Activated CD8-positive, alpha-beta memory T cell treated with anti-CD3 and anti-CD28 coated beads, Interleukin-2, amount 50 U/mL, for 48 hours (primary cell): ENCODE results near the gene ARF1.
A peak's percentile ranks its signal among the peaks of the same experiment; 100 is the strongest.

Experiments
- DNase-seq: peaks from one replicate; pipeline ENCODE4 v3.0.0-alpha.2; 2020

ARF1 gene

GRCh38 chr1:228050571-228051231, 31.8 kb upstream of the ARF1 start:
- no peak for DNase-seq

DNA sequence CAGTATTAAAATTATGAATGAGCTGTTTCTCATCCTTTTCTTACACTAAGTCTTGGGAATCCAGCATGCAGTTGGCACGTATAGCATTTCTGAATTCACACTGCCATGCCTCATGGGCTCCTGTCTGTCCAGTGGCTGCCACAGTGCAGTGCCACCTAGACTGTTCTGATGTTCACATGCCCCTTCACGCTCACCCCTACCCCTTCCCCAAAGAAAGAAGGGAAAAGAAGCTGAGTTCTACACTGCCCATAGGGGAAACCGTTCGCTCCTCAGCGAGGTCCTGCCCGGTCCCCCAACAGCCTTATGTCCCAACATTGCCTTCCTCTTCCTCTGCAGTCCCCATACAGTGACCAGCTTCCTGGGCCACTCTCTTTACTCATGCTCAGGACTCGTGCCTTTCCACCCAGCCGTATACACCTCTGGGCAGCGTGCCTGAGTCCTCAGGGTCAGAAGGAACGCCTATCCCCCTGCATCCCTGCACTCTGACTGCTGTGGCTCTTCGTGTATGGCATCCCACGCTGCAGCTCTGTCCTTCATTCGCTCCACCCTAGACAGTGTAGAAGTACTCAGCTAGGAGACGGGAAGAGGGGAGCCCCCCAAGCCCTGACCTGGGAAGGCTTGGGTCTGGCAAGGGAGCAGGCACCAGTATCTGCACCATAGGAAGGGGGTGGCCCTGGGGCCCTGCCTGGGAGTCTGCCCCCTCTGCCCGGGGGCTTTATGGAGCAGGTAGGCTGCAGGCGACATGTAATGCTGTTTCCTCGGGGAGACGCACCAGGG, 24.1 kb upstream of the ARF1 start:
- DNase-seq = no peak

- no peak for DNase-seq
Measured at GRCh38 chr1:228058949-228059633, 23.4 kb upstream of the ARF1 start.

DNA sequence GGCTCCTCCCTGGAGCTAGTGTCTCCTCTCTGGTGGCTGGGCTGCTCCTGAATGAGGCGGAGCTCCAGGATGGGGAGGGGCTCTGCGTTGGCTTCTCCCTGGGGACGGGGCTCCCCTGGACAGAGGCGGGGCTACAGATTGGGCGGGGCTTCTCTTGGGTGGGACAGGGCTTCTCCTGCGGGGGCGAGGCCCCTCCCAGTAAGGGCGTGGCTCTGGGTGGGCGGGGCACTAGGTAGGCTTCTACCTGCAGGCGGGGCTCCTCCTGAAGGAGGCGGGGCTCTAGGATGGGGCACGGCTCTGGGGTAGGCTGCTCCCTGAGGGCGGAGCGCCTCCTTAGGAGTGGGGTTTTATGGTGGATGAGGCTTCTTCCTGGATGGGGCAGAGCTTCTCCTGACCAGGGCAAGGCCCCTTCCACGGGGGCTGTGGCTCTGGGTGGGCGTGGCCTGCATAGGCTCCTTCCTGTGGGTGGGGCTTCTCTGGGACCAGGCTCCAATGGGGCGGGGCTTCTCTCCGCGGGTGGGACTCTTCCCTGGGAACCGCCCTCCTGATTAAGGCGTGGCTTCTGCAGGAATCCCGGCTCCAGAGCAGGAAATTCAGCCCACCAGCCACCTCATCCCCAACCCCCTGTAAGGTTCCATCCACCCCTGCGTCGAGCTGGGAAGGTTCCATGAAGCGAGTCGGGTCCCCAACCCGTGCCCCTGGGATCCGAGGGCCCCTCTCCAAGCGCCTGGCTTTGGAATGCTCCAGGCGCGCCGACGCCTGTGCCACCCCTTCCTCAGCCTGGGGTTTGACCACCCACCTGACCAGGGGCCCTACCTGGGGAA, 22.7 kb upstream of the ARF1 start:
- DNase-seq = peak; percentile 89

- no peak for DNase-seq
Measured at GRCh38 chr1:228060458-228061190, 21.9 kb upstream of the ARF1 start.

DNA sequence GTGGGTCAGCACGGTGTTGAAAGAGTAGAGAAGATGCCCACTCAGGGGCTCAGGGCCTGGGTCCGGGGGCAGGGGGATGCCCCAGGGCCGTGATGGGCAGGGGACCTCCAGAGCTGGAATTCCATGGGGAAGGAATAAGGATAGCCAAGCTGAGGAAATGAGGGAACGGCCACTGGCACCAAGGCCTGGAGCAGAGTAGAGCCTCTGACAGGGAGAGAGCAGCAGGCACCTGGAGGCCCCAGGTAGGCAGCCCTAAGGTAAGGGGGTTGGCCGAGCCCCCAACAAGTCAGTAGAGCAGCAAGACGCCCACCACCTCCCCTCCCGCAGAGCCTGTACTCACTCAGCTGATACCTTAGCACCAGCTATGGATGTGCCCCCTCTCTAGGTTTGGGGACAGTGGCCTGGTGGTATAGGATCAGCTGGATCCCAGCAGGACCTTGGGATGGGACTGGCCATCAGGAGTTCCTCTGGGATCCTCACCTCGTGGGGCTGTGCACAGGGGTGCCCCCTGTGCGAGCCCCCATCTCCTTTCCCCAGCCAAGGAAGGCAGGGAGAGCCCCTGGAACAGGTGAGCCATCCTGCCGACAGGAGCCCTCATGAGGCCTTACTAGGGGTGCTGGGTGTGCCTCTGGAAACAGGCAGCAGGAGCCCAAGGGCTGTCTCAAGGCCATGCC, 21.0 kb upstream of the ARF1 start:
- no peak for DNase-seq

DNA sequence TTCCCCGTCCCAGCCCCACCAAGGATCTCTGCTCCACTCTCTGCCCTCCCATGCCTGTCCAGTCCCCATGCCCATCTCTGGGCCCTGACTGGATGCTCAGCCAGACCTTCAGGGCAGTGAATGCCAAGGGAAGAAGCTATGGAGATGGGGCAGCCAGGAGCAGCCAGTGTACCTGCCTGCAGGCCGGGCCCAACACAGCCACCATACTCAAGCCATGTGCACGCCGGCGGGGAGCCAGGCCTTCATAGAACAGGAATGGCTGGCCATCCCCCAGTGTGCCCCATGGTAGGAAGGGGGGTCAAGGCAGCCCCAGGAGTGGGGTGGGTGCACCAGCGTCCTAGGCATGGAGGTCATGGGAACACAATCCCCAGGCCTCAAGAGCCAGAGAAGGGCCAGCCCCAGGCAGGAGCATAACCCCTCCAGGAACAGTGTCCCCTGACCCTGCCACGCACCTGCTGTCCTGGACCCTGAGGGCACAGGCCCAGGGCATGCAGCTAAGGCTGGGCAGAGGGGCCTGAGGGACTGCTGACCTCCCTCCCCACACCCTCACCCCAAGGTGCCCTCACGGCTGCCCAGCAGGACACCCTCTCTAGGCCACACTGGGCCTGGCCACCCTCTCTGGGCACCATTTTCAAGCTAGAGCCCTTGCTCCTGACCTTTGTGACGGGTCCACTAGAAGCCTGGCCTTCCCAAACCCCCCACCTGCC, 20.3 kb upstream of the ARF1 start:
- DNase-seq = no peak

DNA sequence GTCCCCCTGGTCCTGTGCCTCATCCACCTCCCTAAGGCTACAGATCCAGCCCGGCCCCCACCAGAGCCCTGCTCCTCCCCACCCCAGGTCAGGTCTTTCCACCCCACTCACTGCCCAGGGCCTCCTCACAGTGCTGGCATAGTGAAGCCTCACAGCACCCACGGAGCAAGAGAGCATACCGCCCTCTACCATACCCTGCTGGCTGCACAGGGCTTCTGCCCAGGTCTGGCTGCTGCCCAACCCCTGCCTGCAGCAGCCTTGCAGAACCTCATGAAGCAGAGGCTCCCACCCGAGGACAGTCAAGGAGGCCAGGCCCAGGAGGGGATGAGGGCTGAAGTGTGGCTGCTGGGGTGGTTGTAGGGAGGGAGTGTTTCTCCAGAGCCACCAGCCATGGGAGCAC, 19.7 kb upstream of the ARF1 start:
- DNase-seq = no peak

- no peak for DNase-seq
Measured at GRCh38 chr1:228063251-228064191, 19.0 kb upstream of the ARF1 start.

DNA sequence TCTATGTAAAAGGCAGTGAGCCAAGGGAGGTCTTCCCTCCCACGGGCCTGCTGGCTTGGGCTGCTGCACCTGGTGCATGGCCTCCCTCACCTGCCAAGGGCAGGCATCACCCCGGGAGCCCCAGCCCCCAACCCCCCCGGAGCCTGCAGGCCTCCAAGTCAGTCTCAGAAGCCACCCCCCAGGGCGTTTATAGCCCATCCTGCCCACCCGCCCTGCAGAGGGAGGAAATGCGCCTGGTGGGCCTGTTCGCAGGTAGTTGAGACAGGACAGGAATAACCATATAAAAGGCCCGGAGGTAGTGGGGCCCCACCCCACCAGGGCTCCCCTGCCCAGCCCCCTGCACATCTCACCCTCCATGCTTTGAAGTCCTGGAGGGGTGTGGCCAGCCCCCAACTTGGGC, 18.2 kb upstream of the ARF1 start:
- no peak for DNase-seq

GRCh38 chr1:228064741-228065542, 17.6 kb upstream of the ARF1 start:
- DNase-seq = no peak

DNA sequence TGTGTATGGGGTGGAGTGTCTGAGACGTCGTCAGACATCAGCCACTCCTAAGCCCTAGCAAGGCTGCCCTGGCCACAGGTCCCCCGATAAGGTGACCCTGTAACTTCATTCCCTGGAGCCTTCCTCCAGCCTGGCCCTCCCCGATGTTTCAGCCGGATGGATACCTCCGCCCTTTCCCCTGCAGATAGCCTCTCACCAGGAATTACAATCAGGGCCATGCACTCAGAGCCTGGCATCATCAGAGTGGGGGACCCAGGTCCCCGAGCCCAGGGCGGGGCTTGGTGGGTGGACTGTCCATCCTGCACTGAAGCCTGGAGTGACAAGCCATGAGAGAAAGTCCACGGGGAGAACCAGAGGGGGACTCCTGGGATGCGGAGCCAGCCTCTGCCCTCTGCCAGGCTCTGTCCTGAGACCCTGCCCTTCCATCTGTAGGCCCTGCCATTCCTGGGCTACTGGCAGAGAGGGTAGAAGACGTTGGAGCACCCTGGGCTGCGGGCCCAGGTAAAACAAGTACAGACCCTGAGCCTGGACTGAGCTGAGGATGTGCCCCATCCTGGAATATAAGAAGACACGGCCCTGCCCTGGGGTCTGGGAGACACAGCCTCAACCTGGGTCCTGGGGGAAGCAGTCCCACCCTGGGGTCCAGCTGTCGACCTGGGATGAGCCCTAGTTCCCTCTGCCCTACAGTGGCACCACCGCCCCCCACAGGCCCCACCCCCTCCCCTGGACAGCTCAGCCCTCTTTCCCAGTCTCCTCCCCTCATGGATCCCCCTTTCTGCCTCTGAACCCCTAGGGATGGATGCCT, 16.8 kb upstream of the ARF1 start:
- no peak for DNase-seq

DNA sequence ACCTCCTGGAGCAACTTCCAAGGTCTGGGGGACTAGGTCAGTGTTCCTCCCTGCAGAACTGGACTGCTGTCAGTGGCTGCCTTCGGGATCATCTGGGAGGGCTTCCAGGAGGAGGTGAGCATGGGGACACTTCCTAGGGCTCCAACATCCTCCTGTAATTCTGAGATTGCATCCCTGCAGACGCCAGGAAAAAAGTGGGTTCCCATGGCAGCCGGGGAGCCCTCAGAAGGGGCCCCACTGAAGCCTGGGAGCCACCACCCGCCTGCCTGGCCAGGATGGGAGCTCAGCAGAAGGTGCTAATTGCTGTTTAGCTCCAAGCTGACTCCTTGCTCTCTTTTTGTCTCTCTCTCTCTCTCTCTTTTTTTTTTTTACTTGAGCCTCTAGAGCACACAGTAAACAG, 16.1 kb upstream of the ARF1 start:
- DNase-seq = no peak

GRCh38 chr1:228066891-228067654, 15.4 kb upstream of the ARF1 start:
- DNase-seq = no peak

- DNase-seq = no peak
Measured at GRCh38 chr1:228068359-228068758, 14.1 kb upstream of the ARF1 start.

GRCh38 chr1:228070173-228070572, 12.3 kb upstream of the ARF1 start:
- DNase-seq = no peak

DNA sequence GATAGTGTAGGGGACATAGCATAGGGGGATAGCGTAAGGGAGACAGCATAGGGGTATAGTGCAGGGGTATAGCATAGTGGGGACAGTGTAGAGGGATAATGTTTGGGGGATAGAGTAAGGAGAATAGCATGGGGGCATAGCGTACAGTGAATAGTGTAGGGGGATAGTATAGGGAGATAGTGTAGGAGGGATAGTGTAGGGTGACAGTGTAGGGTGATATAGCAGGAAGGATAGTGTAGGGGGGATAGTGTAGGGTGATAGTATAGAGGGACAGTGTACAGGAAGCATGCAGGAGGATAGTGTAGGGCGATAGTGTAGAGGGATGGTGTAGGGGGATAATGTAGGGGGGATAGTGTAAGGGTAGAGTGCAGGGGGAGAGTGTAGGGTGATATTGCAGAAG, 11.7 kb upstream of the ARF1 start:
- DNase-seq = no peak
